Jurkat, Clone E6-1 (cell line): Measurements from ENCODE around the gene BBS9.

Experiments
- DNase-seq: peaks from one replicate; pipeline ENCODE4 v3.0.0-alpha.2; 2011; ENCODE audit warnings: low read depth, low spot score
- H3K4me3 ChIP-seq: 2 replicates; pipeline ENCODE4 v1.5.1; 2011; ENCODE audit warnings: mild to moderate bottlenecking, low read length, control low read depth, moderate library complexity

The BBS9 gene

GRCh38 chr7:33554046-33554445 is 424.7 kb downstream of the BBS9 start:
- no peak overlapping the region for H3K4me3 ChIP-seq
- no peak for DNase-seq

GRCh38 chr7:33554576-33554975 is 425.2 kb downstream of the BBS9 start:
- H3K4me3 ChIP-seq: no peak overlapping the region
- no peak for DNase-seq

- H3K4me3 ChIP-seq: no peak overlapping the region
- no peak for DNase-seq
Measured at GRCh38 chr7:33556472-33556871, 427.1 kb downstream of the BBS9 start.

- H3K4me3 ChIP-seq: no peak overlapping the region
- no peak for DNase-seq
Measured at GRCh38 chr7:33558549-33559323, 429.4 kb downstream of the BBS9 start.

GRCh38 chr7:33559324-33559710 is 430.0 kb downstream of the BBS9 start:
- no peak overlapping the region for H3K4me3 ChIP-seq
- no peak for DNase-seq

- no peak for DNase-seq
- no peak overlapping the region for H3K4me3 ChIP-seq
Measured at GRCh38 chr7:33562996-33563395, 433.6 kb downstream of the BBS9 start.

GRCh38 chr7:33563651-33564050 is 434.3 kb downstream of the BBS9 start:
- no peak for DNase-seq

GRCh38 chr7:33578166-33578565 is 448.8 kb downstream of the BBS9 start:
- no peak for DNase-seq
- H3K4me3 ChIP-seq: no peak overlapping the region

More at GRCh38 chr7:33563651-33564050, 434.3 kb downstream of the BBS9 start:
- H3K4me3 ChIP-seq: no peak overlapping the region

GRCh38 chr7:33578881-33579672 is 449.7 kb downstream of the BBS9 start:
- no peak overlapping the region for H3K4me3 ChIP-seq
- no peak for DNase-seq

GRCh38 chr7:33579673-33579960 is 450.3 kb downstream of the BBS9 start:
- DNase-seq: no peak
- H3K4me3 ChIP-seq: no peak overlapping the region

GRCh38 chr7:33581236-33581635 is 451.9 kb downstream of the BBS9 start:
- H3K4me3 ChIP-seq: no peak overlapping the region
- no peak for DNase-seq

GRCh38 chr7:33582104-33582503 is 452.7 kb downstream of the BBS9 start:
- DNase-seq: no peak
- H3K4me3 ChIP-seq: no peak overlapping the region

GRCh38 chr7:33582533-33582932 is 453.2 kb downstream of the BBS9 start:
- no peak for DNase-seq
- H3K4me3 ChIP-seq: no peak overlapping the region

GRCh38 chr7:33589911-33590310 is 460.5 kb downstream of the BBS9 start:
- DNase-seq: no peak
- no peak overlapping the region for H3K4me3 ChIP-seq

GRCh38 chr7:33590916-33591315 is 461.6 kb downstream of the BBS9 start:
- no peak overlapping the region for H3K4me3 ChIP-seq
- DNase-seq: no peak

GRCh38 chr7:33591490-33591889 is 462.1 kb downstream of the BBS9 start:
- no peak overlapping the region for H3K4me3 ChIP-seq
- no peak for DNase-seq

- no peak for DNase-seq
Measured at GRCh38 chr7:33592718-33593117, 463.4 kb downstream of the BBS9 start.

GRCh38 chr7:33593611-33594010 is 464.2 kb downstream of the BBS9 start:
- H3K4me3 ChIP-seq: no peak overlapping the region
- no peak for DNase-seq

More at GRCh38 chr7:33592718-33593117, 463.4 kb downstream of the BBS9 start:
- no peak overlapping the region for H3K4me3 ChIP-seq

GRCh38 chr7:33596686-33597085 is 467.3 kb downstream of the BBS9 start:
- no peak for DNase-seq
- no peak overlapping the region for H3K4me3 ChIP-seq

- no peak overlapping the region for H3K4me3 ChIP-seq
- no peak for DNase-seq
Measured at GRCh38 chr7:33597181-33597580, 467.8 kb downstream of the BBS9 start.

GRCh38 chr7:33601101-33601500 is 471.7 kb downstream of the BBS9 start:
- H3K4me3 ChIP-seq: no peak overlapping the region
- DNase-seq: no peak
